IMR-90 (cell line): Measurements from ENCODE around the gene ZNF592. TPM values are rescaled to one million over a fixed set of nuclear protein-coding genes. Genes with fewer than 3 reads are reported as not detected.

Experiments used
- ATAC-seq: fragments of 200-7000 bp; cut with Tn5 transposase; 2 replicates; pipeline ENCODE4 v1.9.1; 2020; ENCODE audit warnings: low read depth, mild to moderate bottlenecking, moderate library complexity
- BruUV-seq: library from RNA; stranded (reverse); fragments of 400-500 nt; replicated peaks from 2 replicates; lab custom pipeline; 2021; lab: Mats Ljungman, UMichigan
- CTCF ChIA-PET: fragments of 300-600 bp; formaldehyde crosslinking; extraction: SDS; loops from one replicate; lab custom pipeline; 2021; ENCODE audit warnings: antibody characterized with exemption; lab: Yijun Ruan, JAX
- POLR2A ChIA-PET: fragments of 300-600 bp; sonication (Branson Sonifier 250); formaldehyde crosslinking; loops from one replicate; lab custom pipeline; 2022; ENCODE audit warnings: antibody characterized with exemption; ENCODE audit not compliant: unreplicated experiment; lab: Charles Lee
- DNase-seq: peaks from one replicate; pipeline ENCODE4 v3.0.0; 2013
- H2AFZ ChIP-seq: replicated peaks from 2 replicates; pipeline ENCODE3; 2013; ENCODE audit warnings: low read length, mild to moderate bottlenecking; ENCODE audit not compliant: poor library complexity
- H2AK5ac ChIP-seq: 2 replicates; pipeline ENCODE4 v1.6.1; 2013; ENCODE audit warnings: low read depth, low read length, inconsistent platforms
- H2AK9ac ChIP-seq: replicated peaks from 2 replicates; pipeline ENCODE3; 2013; ENCODE audit warnings: mild to moderate bottlenecking, low read depth, low read length, moderate library complexity; ENCODE audit not compliant: poor library complexity
- H2BK120ac ChIP-seq: 2 replicates; pipeline ENCODE4 v1.6.1; 2013; ENCODE audit warnings: low read depth, low read length, inconsistent platforms
- H2BK15ac ChIP-seq: 3 replicates; pipeline ENCODE4 v1.6.1; 2013; ENCODE audit warnings: low read depth, low read length, inconsistent platforms
- H2BK20ac ChIP-seq: 2 replicates; pipeline ENCODE4 v1.6.1; 2013; ENCODE audit warnings: low read depth, mild to moderate bottlenecking, inconsistent platforms, low read length, moderate library complexity
- H2BK5ac ChIP-seq: 2 replicates; pipeline ENCODE4 v1.6.1; 2013; ENCODE audit warnings: mild to moderate bottlenecking, low read depth, low read length, inconsistent platforms; ENCODE audit not compliant: poor library complexity, severe bottlenecking
- H3K14ac ChIP-seq: replicated peaks from 2 replicates; pipeline ENCODE4 v1.6.1; 2013; ENCODE audit warnings: low read depth, low read length, inconsistent platforms
- H3K18ac ChIP-seq: 2 replicates; pipeline ENCODE4 v1.6.1; 2013; ENCODE audit warnings: low read depth, low read length, control low read depth
- H3K23ac ChIP-seq: 2 replicates; pipeline ENCODE4 v1.6.1; 2013; ENCODE audit warnings: low read depth, low read length, inconsistent platforms
- H3K27ac ChIP-seq: 2 replicates; pipeline ENCODE4 v1.5.1; 2013; ENCODE audit warnings: mild to moderate bottlenecking, control low read depth, low read length; ENCODE audit not compliant: insufficient read depth
- H3K27me3 ChIP-seq: 2 replicates; pipeline ENCODE4 v1.6.1; 2013; ENCODE audit warnings: low read length; ENCODE audit not compliant: control insufficient read depth, insufficient read depth
- H3K36me3 ChIP-seq: 2 replicates; pipeline ENCODE4 v1.6.1; 2013; ENCODE audit warnings: low read length, mixed read lengths; ENCODE audit not compliant: control insufficient read depth, insufficient read depth
- H3K4ac ChIP-seq: 2 replicates; pipeline ENCODE4 v1.6.1; 2013; ENCODE audit warnings: low read depth, low read length, inconsistent platforms
- H3K4me1 ChIP-seq: 2 replicates; pipeline ENCODE4 v1.6.1; 2013; ENCODE audit warnings: low read length, mixed read lengths; ENCODE audit not compliant: control insufficient read depth, insufficient read depth
- H3K4me2 ChIP-seq: 2 replicates; pipeline ENCODE4 v1.6.1; 2013; ENCODE audit warnings: low read depth, mild to moderate bottlenecking, control low read depth, low read length, moderate library complexity
- H3K4me3 ChIP-seq: 2 replicates; pipeline ENCODE4 v1.5.1; 2013; ENCODE audit warnings: low read depth, mild to moderate bottlenecking, control low read depth, low read length, moderate library complexity; ENCODE audit not compliant: insufficient read depth
- H3K56ac ChIP-seq: 2 replicates; pipeline ENCODE4 v1.6.1; 2013; ENCODE audit warnings: low read length, inconsistent platforms; ENCODE audit not compliant: insufficient read depth; ENCODE audit errors: extremely low read depth
- H3K79me1 ChIP-seq, 2 experiments: 2 replicates each; pipeline ENCODE4 v1.6.1; 2013; ENCODE audit warnings: low read length in 2 of 2, inconsistent platforms in 1 of 2, low read depth in 1 of 2
- H3K9ac ChIP-seq: 2 replicates; pipeline ENCODE4 v1.6.1; 2013; ENCODE audit warnings: low read depth, low read length, control low read depth
- H3K9me1 ChIP-seq: 2 replicates; pipeline ENCODE4 v1.6.1; 2013; ENCODE audit warnings: low read length, inconsistent platforms; ENCODE audit not compliant: insufficient read depth
- H3K9me3 ChIP-seq: 2 replicates; pipeline ENCODE4 v1.6.1; 2013; ENCODE audit warnings: low read length; ENCODE audit not compliant: control insufficient read depth, insufficient read depth
- H4K20me1 ChIP-seq: 2 replicates; pipeline ENCODE4 v1.6.1; 2013; ENCODE audit warnings: low read length, inconsistent platforms; ENCODE audit not compliant: insufficient read depth
- H4K5ac ChIP-seq: 2 replicates; pipeline ENCODE4 v1.6.1; 2013; ENCODE audit warnings: mild to moderate bottlenecking, low read depth, low read length, control low read depth
- H4K8ac ChIP-seq, 2 experiments: 2 replicates each; pipeline ENCODE4 v1.6.1; 2013; ENCODE audit warnings: low read depth in 2 of 2, low read length in 2 of 2, control low read depth in 1 of 2, inconsistent platforms in 1 of 2
- H4K91ac ChIP-seq: 2 replicates; pipeline ENCODE4 v1.6.1; 2013; ENCODE audit warnings: low read depth, low read length, inconsistent platforms; ENCODE audit not compliant: insufficient read depth
- BHLHE40 ChIP-seq: fragments of 150-350 bp; IDR thresholded peaks from 2 replicates; pipeline ENCODE4 v1.6.1; 2016; ENCODE audit warnings: mild to moderate bottlenecking, low read depth, low read length
- NFE2L2 ChIP-seq: fragments of 150-350 bp; IDR thresholded peaks from 2 replicates; pipeline ENCODE4 v1.6.1; 2016; ENCODE audit warnings: low read depth, mild to moderate bottlenecking, low read length
- POLR2A ChIP-seq: IDR thresholded peaks from 2 replicates; pipeline ENCODE4 v1.6.1; 2012; ENCODE audit warnings: mild to moderate bottlenecking, low read depth, low read length
- RCOR1 ChIP-seq: IDR thresholded peaks from 2 replicates; pipeline ENCODE4 v1.6.1; 2012; ENCODE audit warnings: mild to moderate bottlenecking, low read length, improper control_type of control experiment; ENCODE audit not compliant: insufficient replicate concordance
- WGBS, 2 experiments: methylation state at CpG; one replicate each; pipeline versions ENCODE4 v1.1.5 to v1.1.7; 2013; ENCODE audit warnings: missing lambda C conversion rate in 2 of 2; ENCODE audit not compliant: insufficient read length in 1 of 2; ENCODE audit errors: extremely low coverage in 2 of 2; 5-methylcytosine and 5-hydroxymethylcytosine counted together
- dilution Hi-C: fragments of 300-500 bp; cut with HindIII; formaldehyde crosslinking; loops from one replicate; pipeline ENCODE4 v1.14.3; 2018; ENCODE audit warnings: low sequenced_read_pairs; ENCODE audit not compliant: unreplicated experiment
- in situ Hi-C: fragments of 300-500 bp; cut with MboI; formaldehyde crosslinking; loops from 3 replicates; pipeline ENCODE4 v1.14.3; 2019; ENCODE audit warnings: low sequenced_read_pairs, inconsistent platforms, mixed read lengths
- intact Hi-C: fragments of 100-400 bp; cut with micrococcal nuclease; formaldehyde crosslinking; loops from 2 replicates; pipeline ENCODE4 v1.10.0; 2022
- polyA plus RNA-seq, 3 experiments: library from polyadenylated mRNA; depleted of rRNA; stranded (reverse); fragments of >200 nt; gene quantifications; 2 replicates each; pipeline ENCODE4 v1.2.3, GENCODE V29; 2012; ENCODE audit warnings: low replicate concordance in 1 of 3
- total RNA-seq: library from RNA; depleted of rRNA; stranded (reverse); fragments of >200 nt; gene quantifications from 2 replicates; pipeline ENCODE4 v1.2.3, GENCODE V29; 2012

Gene ZNF592
- total and polyA plus RNA-seq, 2 of the 4 experiments (the other 2 are of a cell fraction) = 4.3 to 10.2 TPM

- POLR2A ChIA-PET = no interaction called here
- no peaks in the 10 kb centered on the region for H3K9me1 ChIP-seq
- peak overlapping the region; percentile 45 for H2AFZ ChIP-seq
- H3K23ac ChIP-seq = no peak overlapping the region
- no peak overlapping the region for H2BK120ac ChIP-seq
- H3K14ac ChIP-seq = no peak overlapping the region
- no TSS peak for BruUV-seq
- no peak overlapping the region for H2AK5ac ChIP-seq
- no peak overlapping the region for H2BK20ac ChIP-seq
- H4K5ac ChIP-seq = no peak overlapping the region
- H2BK5ac ChIP-seq = no peak overlapping the region
- H3K79me1 ChIP-seq = no peaks in the 10 kb centered on the region
- DNase-seq = no peak
- H3K4me3 ChIP-seq = no peak overlapping the region
- no peak overlapping the region for H3K4ac ChIP-seq
- no peak overlapping the region for H3K56ac ChIP-seq
- 56% methylated on average over 7 of the region's 9 CpGs; no CpG with 5 or more reads in 1 of the 2 experiments for WGBS, 2 experiments
- no peaks in the 10 kb centered on the region for H3K4me1 ChIP-seq
- H4K91ac ChIP-seq = no peak overlapping the region
- no peaks in the 10 kb centered on the region for H4K20me1 ChIP-seq
- H3K9ac ChIP-seq = no peak overlapping the region
- H2AK9ac ChIP-seq = no peak overlapping the region
- H3K27ac ChIP-seq = no peak overlapping the region
- H4K8ac ChIP-seq = no peak overlapping the region
- no peak overlapping the region for H2BK15ac ChIP-seq
- intact Hi-C loops = no loop called here
- CTCF ChIA-PET = no interaction called here
- in situ Hi-C loops = no loop called here
- no peak overlapping the region for H3K4me2 ChIP-seq
- dilution Hi-C loops = no loop called here
- no peaks in the 10 kb centered on the region for H3K36me3 ChIP-seq
- no peak for ATAC-seq
- no peak for TF ChIP-seq NFE2L2
- no peak for TF ChIP-seq BHLHE40
- TF ChIP-seq RCOR1 = no peak
- TF ChIP-seq POLR2A = no peak
- H3K18ac ChIP-seq = no peak overlapping the region
- H3K9me3 ChIP-seq = no peaks in the 10 kb centered on the region
- peaks cover 6% of the 10 kb centered on the region; the same call in 1 of the 2 replicates for H3K27me3 ChIP-seq
Measured at GRCh38 chr15:84855136-84855535, 106.7 kb downstream of the ZNF592 start.
